ENCODE data around the gene HESX1.

- TF ChIP-seq YY1 (IDR thresholded peaks at IDR 0.05; ENCODE audit: low read depth) (no peak), EP300 (IDR thresholded peaks at IDR 0.05; ENCODE audit: borderline replicate concordance) (no peak)
These were observed 30.7 kb downstream of the HESX1 start for GRCh38 chr3:57169108-57169507.
